Activated CD4-positive, alpha-beta T cell treated with anti-CD3 and anti-CD28 coated beads for 36 hours (primary cell): ENCODE data around the gene CBX4. TPM values are rescaled to one million over a fixed set of nuclear protein-coding genes. Genes with fewer than 3 reads are reported as not detected.

Experiments used
- ATAC-seq: fragments of 200-7000 bp; cut with Tn5 transposase; one replicate; pipeline ENCODE4 v1.10.0; 2021; ENCODE audit warnings: mild to moderate bottlenecking, moderate library complexity
- CTCF ChIA-PET: fragments of 350-600 bp; sonication (Branson Sonifier 250); formaldehyde crosslinking; loops from one replicate; lab custom pipeline; 2021; ENCODE audit warnings: antibody characterized with exemption; lab: Charles Lee
- POLR2A ChIA-PET: fragments of 350-600 bp; sonication (Branson Sonifier 250); formaldehyde crosslinking; loops from one replicate; lab custom pipeline; 2021; ENCODE audit warnings: antibody characterized with exemption, inconsistent platforms; lab: Charles Lee
- DNase-seq: peaks from one replicate; pipeline ENCODE4 v3.0.0-alpha.2; 2020
- H3K27ac Mint-ChIP-seq: one replicate; pipeline ENCODE4 v1.8.0; 2021; ENCODE audit warnings: mixed read lengths
- H3K27me3 Mint-ChIP-seq: one replicate; pipeline ENCODE4 v1.8.0; 2021; ENCODE audit warnings: mixed read lengths
- H3K36me3 Mint-ChIP-seq: one replicate; pipeline ENCODE4 v1.8.0; 2021; ENCODE audit warnings: low read depth, mixed read lengths
- H3K4me1 Mint-ChIP-seq: one replicate; pipeline ENCODE4 v1.8.0; 2021; ENCODE audit warnings: mixed read lengths
- H3K4me3 Mint-ChIP-seq: one replicate; pipeline ENCODE4 v1.8.0; 2021; ENCODE audit warnings: mild to moderate bottlenecking, moderate library complexity, mixed read lengths
- H3K9me3 Mint-ChIP-seq: one replicate; pipeline ENCODE4 v1.8.0; 2021; ENCODE audit warnings: low read depth, mixed read lengths
- intact Hi-C, 2 experiments: fragments of 100-400 bp; cut with DNase I in 1 of 2; cut with micrococcal nuclease in 1 of 2; formaldehyde crosslinking; loops; one replicate each; pipeline versions ENCODE4 v1.14.2 to v1.15.1; 2022 to 2024; cut with DNase I, micrococcal nuclease
- total RNA-seq, 2 experiments: library from RNA; stranded (reverse); gene quantifications; one replicate each; pipeline ENCODE4 v1.2.3, GENCODE V29; 2021

Gene CBX4
- total RNA-seq, 2 experiments from 2014 or later = 14.9 to 18.5 TPM

GRCh38 chr17:79808763-79809529 is 30.3 kb downstream of the CBX4 start:
- DNase-seq (peak; percentile 56), ATAC-seq (peak; percentile 15)
- H3K27ac Mint-ChIP-seq = no peak overlapping the region
- no peaks in the 10 kb centered on the region for H3K9me3 Mint-ChIP-seq
- H3K4me1 Mint-ChIP-seq = peaks cover 44% of the 10 kb centered on the region
- CTCF ChIA-PET = interaction anchor here (1.3 to 1.9 kb wide), 3 partner anchors 9 to 20 kb away, joined by 3 to 5 read pairs (median 3); partner anchors contain the start of gene CBX8
- POLR2A ChIA-PET = no interaction called here
- peak overlapping the region; percentile 19 for H3K4me3 Mint-ChIP-seq
- no peaks in the 10 kb centered on the region for H3K36me3 Mint-ChIP-seq
- H3K27me3 Mint-ChIP-seq = peaks cover 60% of the 10 kb centered on the region
- intact Hi-C loops = loop anchor here (5.0 to 10.0 kb wide), 2 partner anchors 62 to 1586 kb away; partner anchors contain the start of gene BAHCC1 (in 1 of the 2)

GRCh38 chr17:79806863-79807720 is 32.1 kb downstream of the CBX4 start:
- Mint-ChIP-seq H3K36me3 (no peaks in the 10 kb centered on the region), H3K4me3 (no peak overlapping the region), H3K27me3 (peaks cover 68% of the 10 kb centered on the region), H3K9me3 (no peaks in the 10 kb centered on the region), H3K27ac (no peak overlapping the region), H3K4me1 (peaks cover 44% of the 10 kb centered on the region)
- CTCF ChIA-PET = interaction anchor here (0.6 to 1.3 kb wide), 4 partner anchors 18 to 54 kb away, joined by 3 to 5 read pairs (median 4); no protein-coding TSS in a partner anchor
- no peak for DNase-seq
- no peak for ATAC-seq
- intact Hi-C loops = loop anchor here (5.0 to 10.0 kb wide), 2 partner anchors 60 to 1588 kb away; partner anchors contain the start of gene BAHCC1 (in 1 of the 2)
- POLR2A ChIA-PET = no interaction called here

- H3K36me3 Mint-ChIP-seq = no peaks in the 10 kb centered on the region
- DNase-seq (no peak), ATAC-seq (no peak)
- no peak overlapping the region for H3K27ac Mint-ChIP-seq
- H3K9me3 Mint-ChIP-seq = peaks cover 1% of the 10 kb centered on the region
- no peak overlapping the region for H3K4me3 Mint-ChIP-seq
- intact Hi-C loops = loop anchor here (5.0 to 10.0 kb wide), 2 partner anchors 59 to 1588 kb away; partner anchors contain the start of gene BAHCC1 (in 1 of the 2)
- ChIA-PET CTCF (interaction anchor here (0.6 to 1.7 kb wide), 2 partner anchors 33 to 34 kb away, joined by 5 read pairs; partner anchors contain the start of gene CBX4), POLR2A (no interaction called here)
- peaks cover 39% of the 10 kb centered on the region for H3K4me1 Mint-ChIP-seq
- H3K27me3 Mint-ChIP-seq = peaks cover 68% of the 10 kb centered on the region
These were observed 32.8 kb downstream of the CBX4 start for GRCh38 chr17:79806446-79806760.

GRCh38 chr17:79804856-79805696 is 34.2 kb downstream of the CBX4 start:
- H3K9me3 Mint-ChIP-seq = peaks cover 1% of the 10 kb centered on the region
- intact Hi-C loops = loop anchor here (1.0 to 10.0 kb wide), 5 partner anchors 7 to 1590 kb away; partner anchors contain the start of genes BAHCC1 (in 1 of the 2) and CBX2 (in 1 of the 2)
- POLR2A ChIA-PET = interaction anchor here (0.6 to 2.1 kb wide), 2 partner anchors 34 to 1684 kb away, joined by 3 to 6 read pairs; partner anchors contain the start of gene CBX4
- DNase-seq (peak; percentile 47), ATAC-seq (peak; percentile 6)
- peak overlapping the region; percentile 35 for H3K27ac Mint-ChIP-seq
- CTCF ChIA-PET = interaction anchor here (0.5 to 1.8 kb wide), 7 partner anchors 13 to 59 kb away, joined by 3 to 6 read pairs (median 4); partner anchors contain the start of gene CBX4
- H3K27me3 Mint-ChIP-seq = peaks cover 67% of the 10 kb centered on the region
- peak overlapping the region; percentile 66 for H3K4me3 Mint-ChIP-seq
- H3K36me3 Mint-ChIP-seq = no peaks in the 10 kb centered on the region
- peaks cover 40% of the 10 kb centered on the region for H3K4me1 Mint-ChIP-seq

- peak; percentile 82 for ATAC-seq
- H3K4me3 Mint-ChIP-seq = peak overlapping the region; percentile 66
- peak; percentile 91 for DNase-seq
These were observed 35.0 kb downstream of the CBX4 start for GRCh38 chr17:79803997-79804855.

GRCh38 chr17:79803421-79803996 is 35.7 kb downstream of the CBX4 start:
- Mint-ChIP-seq H3K36me3 (no peaks in the 10 kb centered on the region), H3K27ac (peak overlapping the region; percentile 63), H3K4me3 (no peak overlapping the region), H3K9me3 (peaks cover 1% of the 10 kb centered on the region), H3K27me3 (peaks cover 69% of the 10 kb centered on the region), H3K4me1 (peaks cover 45% of the 10 kb centered on the region)
- DNase-seq = no peak
- CTCF ChIA-PET = interaction anchor here (0.6 to 1.0 kb wide), 3 partner anchors 8 to 20 kb away, joined by 3 to 4 read pairs (median 3); no protein-coding TSS in a partner anchor
- ATAC-seq = no peak
- intact Hi-C loops = loop anchor here in 1 of 2 experiments (10.0 kb wide), 1 partner anchor 1591 kb away; the partner anchor contains the start of gene BAHCC1
- POLR2A ChIA-PET = interaction anchor here (2.1 kb wide), 1 partner anchor 36 kb away, joined by 6 read pairs; the partner anchor contains the start of gene CBX4

More at GRCh38 chr17:79803997-79804855, 35.0 kb downstream of the CBX4 start:
- H3K36me3 Mint-ChIP-seq = no peaks in the 10 kb centered on the region
- ChIA-PET POLR2A (interaction anchor here (0.6 to 2.1 kb wide), 2 partner anchors 35 to 1683 kb away, joined by 3 to 6 read pairs; partner anchors contain the start of gene CBX4), CTCF (interaction anchor here (0.5 to 1.8 kb wide), 8 partner anchors 7 to 58 kb away, joined by 3 to 6 read pairs (median 4); no protein-coding TSS in a partner anchor)
- H3K27me3 Mint-ChIP-seq = peaks cover 72% of the 10 kb centered on the region
- peaks cover 43% of the 10 kb centered on the region for H3K4me1 Mint-ChIP-seq
- H3K9me3 Mint-ChIP-seq = peaks cover 1% of the 10 kb centered on the region
- intact Hi-C loops = loop anchor here (1.0 to 10.0 kb wide), 4 partner anchors 8 to 1591 kb away; partner anchors contain the start of genes BAHCC1 (in 1 of the 2) and CBX2 (in 1 of the 2)
- peak overlapping the region; percentile 63 for H3K27ac Mint-ChIP-seq

- no peaks in the 10 kb centered on the region for H3K36me3 Mint-ChIP-seq
- peaks cover 66% of the 10 kb centered on the region for H3K27me3 Mint-ChIP-seq
- no peak overlapping the region for H3K4me3 Mint-ChIP-seq
- ChIA-PET POLR2A (no interaction called here), CTCF (interaction anchor here (1.0 to 1.8 kb wide), 3 partner anchors 12 to 43 kb away, joined by 3 to 4 read pairs (median 4); no protein-coding TSS in a partner anchor)
- no peak overlapping the region for H3K27ac Mint-ChIP-seq
- peak; percentile 35 for DNase-seq
- no peak for ATAC-seq
- peaks cover 1% of the 10 kb centered on the region for H3K9me3 Mint-ChIP-seq
- H3K4me1 Mint-ChIP-seq = peaks cover 48% of the 10 kb centered on the region
- intact Hi-C loops = loop anchor here in 1 of 2 experiments (10.0 kb wide), 1 partner anchor 1592 kb away; the partner anchor contains the start of gene BAHCC1
These were observed 36.4 kb downstream of the CBX4 start for GRCh38 chr17:79802736-79803420.

GRCh38 chr17:79802039-79802735 is 37.1 kb downstream of the CBX4 start:
- Mint-ChIP-seq H3K4me1 (peaks cover 46% of the 10 kb centered on the region), H3K9me3 (peaks cover 1% of the 10 kb centered on the region), H3K4me3 (no peak overlapping the region), H3K27me3 (peaks cover 61% of the 10 kb centered on the region), H3K27ac (no peak overlapping the region), H3K36me3 (no peaks in the 10 kb centered on the region)
- intact Hi-C loops = loop anchor here in 1 of 2 experiments (10.0 kb wide), 1 partner anchor 1593 kb away; the partner anchor contains the start of gene BAHCC1
- ChIA-PET CTCF (interaction anchor here (1.0 to 1.8 kb wide), 4 partner anchors 13 to 53 kb away, joined by 3 to 4 read pairs (median 4); no protein-coding TSS in a partner anchor), POLR2A (no interaction called here)
- DNase-seq = no peak
- ATAC-seq = no peak
